Astrocyte of the cerebellum (primary cell): ENCODE data around the gene SLC12A1.
A peak's percentile ranks its signal among the peaks of the same experiment; 100 is the strongest.
"Not testable (repeated sequence)": the region's sequence is repeated elsewhere in the genome, so short reads cannot be mapped to it uniquely, and the experiment has no call there.

Experiments
- DNase-seq: peaks from one replicate; pipeline ENCODE4 v3.0.0-alpha.2; 2011; ENCODE audit warnings: low read depth
- H3K4me3 ChIP-seq: 2 replicates; pipeline ENCODE4 v1.5.1; 2011; ENCODE audit warnings: mild to moderate bottlenecking, low read depth, low read length, moderate library complexity
- CTCF ChIP-seq: IDR thresholded peaks from 2 replicates; pipeline ENCODE4 v1.5.1; 2012; ENCODE audit warnings: low read length, low read depth, moderate library complexity, mild to moderate bottlenecking; ENCODE audit errors: missing control alignments
- in situ Hi-C: cut with HindIII; loops from 2 replicates; pipeline ENCODE4 v1.10.0; 2017; ENCODE audit warnings: low sequenced_read_pairs

The SLC12A1 gene

GRCh38 chr15:48323294-48323693, 117.2 kb downstream of the SLC12A1 start:
- DNase-seq: no peak
- in situ Hi-C loops: no loop called here
- no peak for TF ChIP-seq CTCF
- H3K4me3 ChIP-seq: no peak overlapping the region

- TF ChIP-seq CTCF: no peak
- H3K4me3 ChIP-seq: no peak overlapping the region
- DNase-seq: no peak
- in situ Hi-C loops: no loop called here
Measured at GRCh38 chr15:48324949-48325348, 118.8 kb downstream of the SLC12A1 start.

GRCh38 chr15:48325400-48325799, 119.3 kb downstream of the SLC12A1 start:
- DNase-seq: no peak
- in situ Hi-C loops: no loop called here
- no peak for TF ChIP-seq CTCF
- no peak overlapping the region for H3K4me3 ChIP-seq

- H3K4me3 ChIP-seq, in situ Hi-C loops, DNase-seq: not testable (repeated sequence)
Measured at GRCh38 chr15:48326180-48326579, 120.1 kb downstream of the SLC12A1 start.

GRCh38 chr15:48330105-48330785, 124.1 kb downstream of the SLC12A1 start:
- in situ Hi-C loops: no loop called here
- DNase-seq: no peak
- TF ChIP-seq CTCF: no peak

GRCh38 chr15:48330855-48331795, 125.0 kb downstream of the SLC12A1 start, which contains the start of gene DUT:
Gene DUT (plus strand): TSS chr15:48331429. CDS start chr15:48331516, 87 bp downstream.
- TF ChIP-seq CTCF: no peak
- peak; percentile 32 for DNase-seq
- H3K4me3 ChIP-seq: peak within 1 kb of the TSS; percentile 77
- in situ Hi-C loops: no loop called here

More at GRCh38 chr15:48330105-48330785, 124.1 kb downstream of the SLC12A1 start:
- peak overlapping the region; percentile 77 for H3K4me3 ChIP-seq
